Prostate gland (tissue), 2 donors: Measurements from ENCODE around the gene DEDD.

Experiments
- CTCF ChIP-seq, 4 experiments: fragments of 200-600 bp in 2 of 4; fragments of 450-650 bp in 2 of 4; sonication (generic) in 2 of 4; IDR thresholded peaks; 1 replicate in 3 of 4; 2 replicates in 1 of 4; pipeline ENCODE4 v1.5.1; 2016 to 2019; ENCODE audit warnings: antibody characterized with exemption in 4 of 4, mild to moderate bottlenecking in 2 of 4, moderate library complexity in 2 of 4
- POLR2A ChIP-seq: fragments of 450-650 bp; IDR thresholded peaks from one replicate; pipeline ENCODE4 v1.6.1; 2016; ENCODE audit warnings: antibody characterized with exemption, mild to moderate bottlenecking
- POLR2AphosphoS5 ChIP-seq: sonication (generic); formaldehyde crosslinking; IDR thresholded peaks from one replicate; pipeline ENCODE4 v1.6.1; 2017; ENCODE audit warnings: antibody characterized with exemption

DNA sequence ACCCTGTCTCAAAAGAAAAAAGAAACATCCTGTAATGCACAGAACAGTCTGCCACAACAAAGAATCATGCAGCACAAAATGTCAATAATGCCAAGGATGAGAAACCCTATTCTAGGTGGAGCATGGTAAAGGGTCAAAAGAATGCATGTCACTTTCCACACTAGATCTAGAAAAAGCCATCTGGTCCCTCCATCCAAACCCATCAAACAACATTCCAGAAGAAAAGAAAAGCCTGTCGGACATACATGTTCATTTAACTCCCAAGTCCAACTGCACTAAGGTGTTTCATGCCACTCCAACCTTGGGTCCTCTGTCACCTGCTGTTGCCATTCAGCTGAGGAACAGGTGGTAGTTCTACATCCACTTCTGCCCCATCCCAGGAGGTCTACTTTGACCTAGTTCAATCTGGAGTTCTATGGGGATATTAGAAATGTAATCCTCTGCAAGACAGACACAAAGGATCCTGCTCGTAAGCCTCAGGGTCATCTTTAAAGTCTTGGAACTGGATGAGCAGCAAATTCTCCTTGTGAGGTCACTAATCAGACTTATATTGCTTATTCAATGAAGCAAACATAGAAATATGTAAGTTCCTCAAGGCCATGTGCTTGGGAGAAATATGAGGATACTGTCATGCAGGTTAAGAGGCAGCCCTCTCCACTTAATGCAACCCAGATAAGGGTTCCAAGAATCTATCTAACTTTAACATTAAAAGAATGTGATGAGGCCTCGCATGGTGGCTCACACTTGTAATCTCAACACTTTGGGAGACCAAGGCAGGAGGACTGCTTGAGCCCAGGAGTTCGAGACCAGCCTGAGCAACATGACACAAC lies 3.7 kb downstream of the DEDD start:
- no peak for TF ChIP-seq POLR2AphosphoS5
- no peak for TF ChIP-seq CTCF (IDR thresholded peaks at IDR 0.05)
- TF ChIP-seq POLR2A, result no peak
